GM18498 (cell line): ENCODE results near the gene OSR1.
A peak's percentile ranks its signal among the peaks of the same experiment; 100 is the strongest.

Experiments used
- ATAC-seq: cut with Tn5 transposase; IDR thresholded peaks from one replicate; pipeline ENCODE4 v1.9.1; 2021; ENCODE audit warnings: mild to moderate bottlenecking, moderate library complexity; ENCODE audit not compliant: unreplicated experiment

Gene OSR1

DNA sequence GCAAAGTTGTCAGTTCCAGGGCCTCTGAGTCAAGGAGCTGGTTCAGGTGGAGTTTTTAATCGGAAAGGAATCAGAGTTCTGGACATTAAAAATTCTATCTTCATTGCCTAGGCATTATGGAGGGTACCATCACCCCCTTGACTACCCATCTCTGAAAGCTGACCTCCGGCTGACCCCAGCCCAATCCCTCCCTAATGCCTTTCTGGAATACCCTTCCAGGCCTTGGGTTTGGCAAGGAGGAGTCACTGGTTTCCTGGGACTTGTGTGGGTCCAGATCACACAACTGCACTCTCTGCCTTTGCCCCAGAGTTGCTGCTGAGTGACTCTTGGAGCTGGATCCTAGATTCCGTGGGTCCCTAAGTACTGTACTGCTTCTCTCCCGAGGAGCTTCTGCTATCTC lies 1.0 kb upstream of the OSR1 start:
- ATAC-seq: no peak

DNA sequence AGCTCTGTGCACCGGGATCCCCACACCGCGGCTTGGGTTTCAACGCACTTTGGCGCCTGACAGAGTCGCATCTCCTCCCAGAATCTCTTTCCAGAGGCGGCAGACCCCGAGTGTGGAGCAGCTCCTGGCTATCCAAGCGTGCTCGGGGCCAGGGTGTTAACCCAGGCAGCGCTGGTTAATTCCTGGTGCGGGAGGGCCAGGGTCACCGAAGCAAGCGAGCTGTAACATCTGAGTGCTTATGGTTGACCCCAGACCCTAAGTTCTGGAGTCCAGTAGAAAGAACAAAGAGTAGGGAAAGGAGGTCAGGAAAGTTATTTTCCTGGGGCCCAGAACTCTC lies 566 bp upstream of the OSR1 start:
- ATAC-seq: no peak

GRCh38 chr2:19357402-19358241 lies 801 bp downstream of the OSR1 start:
- ATAC-seq: peak; percentile 37

GRCh38 chr2:19356545-19357401 lies 1.6 kb downstream of the OSR1 start:
- no peak for ATAC-seq

DNA sequence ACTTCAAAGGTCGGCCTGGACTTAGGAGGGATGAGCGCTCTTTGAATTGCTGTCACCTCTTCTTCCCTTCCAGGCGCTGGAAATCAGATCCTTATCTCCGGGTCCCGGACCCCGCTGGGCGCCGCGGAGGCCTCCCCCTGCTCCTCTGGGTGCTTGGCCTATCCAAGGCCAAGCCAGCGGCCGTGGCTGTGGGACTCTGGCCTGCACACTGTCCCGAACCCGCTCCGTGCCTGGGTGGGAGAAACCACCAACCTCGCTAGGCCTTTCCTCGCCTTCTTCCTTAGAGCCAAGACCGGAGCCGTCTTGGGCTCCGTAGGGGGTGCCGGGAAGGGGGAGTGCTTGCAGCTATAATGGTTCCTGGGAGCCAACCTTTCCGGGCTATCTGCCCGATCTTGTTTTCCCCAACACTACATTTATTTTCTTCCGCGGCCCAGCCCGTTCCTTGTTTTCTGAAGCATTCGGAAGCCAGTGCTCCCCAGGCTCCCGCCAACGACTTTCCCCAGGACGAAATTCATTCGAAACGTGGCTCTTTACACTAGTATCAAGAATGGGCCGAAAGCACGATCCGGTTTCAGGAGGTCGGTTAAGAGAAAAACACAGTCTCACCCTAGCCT lies 2.4 kb downstream of the OSR1 start:
- ATAC-seq: no peak

- ATAC-seq: no peak
These were observed 3.0 kb downstream of the OSR1 start for GRCh38 chr2:19355416-19355821.

- no peak for ATAC-seq
These were observed 3.4 kb downstream of the OSR1 start for GRCh38 chr2:19355014-19355405.

DNA sequence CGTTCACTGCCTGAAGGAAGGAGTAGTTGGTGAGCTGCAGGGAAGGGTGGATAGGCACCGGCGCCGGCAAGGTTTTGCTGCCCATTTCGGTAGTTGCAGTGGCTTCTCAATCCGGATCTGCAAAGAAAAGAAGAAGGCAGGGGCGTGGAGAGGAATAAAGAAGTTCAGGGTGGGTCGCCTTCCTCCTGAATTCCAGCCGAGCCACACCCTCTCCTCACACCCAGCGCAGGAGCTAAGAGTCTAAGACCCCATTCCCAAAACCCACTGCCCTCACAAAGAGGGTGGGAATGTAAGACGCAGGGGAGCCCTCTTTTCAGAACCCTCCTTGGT lies 4.7 kb downstream of the OSR1 start:
- no peak for ATAC-seq

DNA sequence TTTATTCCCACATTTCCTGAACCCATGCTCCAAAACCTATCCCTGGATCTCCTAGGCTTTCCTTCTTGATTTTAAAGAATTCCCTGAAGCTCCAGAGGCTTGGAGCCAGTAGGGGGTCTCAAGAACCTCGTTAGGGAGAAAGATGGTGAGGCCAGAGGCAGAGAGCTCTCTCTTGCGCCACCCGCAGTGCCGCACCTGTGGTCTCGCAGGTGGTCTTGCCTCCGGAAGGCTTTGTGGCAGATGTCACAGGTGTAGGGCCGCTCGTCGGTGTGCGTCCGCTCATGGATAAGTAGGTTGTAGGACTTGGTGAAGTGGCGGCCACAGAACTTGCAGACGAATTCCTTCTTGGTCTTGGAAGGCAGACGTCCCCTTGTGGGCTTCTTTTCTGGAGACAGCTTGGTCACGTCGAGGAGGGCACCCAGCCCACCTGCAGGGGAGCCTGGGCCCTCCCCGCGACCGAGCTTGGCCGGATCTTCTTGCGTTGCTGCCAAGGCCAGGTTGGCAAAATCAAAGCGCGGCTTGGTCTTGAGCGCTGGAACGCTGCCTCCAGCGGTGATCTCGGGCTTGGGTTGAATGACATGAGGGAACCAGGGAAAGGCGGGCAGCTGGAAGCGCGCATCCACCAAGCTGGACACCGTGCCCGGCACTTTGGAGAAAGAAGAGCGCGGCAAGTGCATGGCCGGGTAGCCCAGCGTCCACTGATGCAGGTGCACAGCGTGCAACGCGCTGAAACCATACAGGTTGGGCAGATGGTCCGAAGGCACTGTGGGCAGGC lies 5.3 kb downstream of the OSR1 start:
- no peak for ATAC-seq

DNA sequence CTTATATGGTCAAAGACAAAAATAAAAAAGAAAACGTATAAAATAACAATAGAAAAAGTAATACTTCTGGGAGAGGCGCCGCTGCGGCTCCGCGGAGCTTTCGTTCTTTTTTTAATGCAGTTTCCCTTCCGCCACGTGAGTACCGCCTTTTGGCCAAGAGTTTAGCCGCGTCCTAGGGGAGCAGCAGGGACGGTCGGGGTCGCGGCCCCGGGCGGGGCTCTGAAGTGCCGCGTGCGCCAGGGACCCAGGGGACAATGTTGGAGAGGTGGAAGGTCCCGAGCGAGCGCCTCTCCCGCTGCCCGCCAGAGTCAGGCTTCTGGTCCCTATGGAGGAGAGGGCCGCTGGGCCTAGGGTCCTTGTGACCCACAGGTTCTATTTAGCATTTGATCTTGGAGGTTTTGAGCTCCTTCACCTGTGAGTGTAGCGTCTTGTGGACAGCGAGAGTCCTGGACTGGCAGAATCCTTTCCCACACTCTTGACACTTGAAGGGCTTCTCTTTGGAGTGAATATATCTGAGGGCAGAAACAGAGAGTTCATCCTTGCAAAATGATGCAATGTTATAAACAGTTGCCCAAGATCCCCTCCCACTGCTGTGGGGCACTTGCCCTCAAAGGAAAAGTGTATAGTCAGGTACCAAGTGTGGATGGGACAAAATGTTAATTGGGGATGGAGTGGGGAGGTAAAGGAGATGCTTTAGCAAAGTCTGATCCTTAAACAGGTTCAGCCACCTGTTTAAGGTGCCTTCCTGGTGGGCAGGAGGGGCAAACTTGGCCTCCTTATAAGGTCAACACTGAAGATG lies 6.3 kb downstream of the OSR1 start:
- ATAC-seq: no peak

DNA sequence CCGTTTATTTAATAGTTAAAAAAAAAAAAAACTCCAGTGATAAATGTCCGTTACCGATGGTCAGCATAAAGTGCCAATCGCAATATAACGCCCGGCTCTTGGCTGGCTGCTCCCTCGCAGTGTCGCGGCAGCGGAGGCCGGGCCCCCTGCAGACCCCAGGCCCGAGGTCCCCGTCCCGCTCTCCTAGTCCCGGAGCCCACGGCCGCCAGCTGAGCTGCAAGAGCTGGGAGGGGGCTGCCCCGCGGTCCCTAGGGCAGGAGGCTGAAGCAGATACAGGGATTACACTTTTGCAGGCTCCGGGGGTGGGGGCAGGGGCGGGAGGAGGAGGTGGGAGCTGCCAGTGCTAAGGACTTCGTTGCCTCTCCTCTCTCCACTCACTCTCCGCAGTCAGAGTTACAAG lies 6.9 kb downstream of the OSR1 start:
- no peak for ATAC-seq

DNA sequence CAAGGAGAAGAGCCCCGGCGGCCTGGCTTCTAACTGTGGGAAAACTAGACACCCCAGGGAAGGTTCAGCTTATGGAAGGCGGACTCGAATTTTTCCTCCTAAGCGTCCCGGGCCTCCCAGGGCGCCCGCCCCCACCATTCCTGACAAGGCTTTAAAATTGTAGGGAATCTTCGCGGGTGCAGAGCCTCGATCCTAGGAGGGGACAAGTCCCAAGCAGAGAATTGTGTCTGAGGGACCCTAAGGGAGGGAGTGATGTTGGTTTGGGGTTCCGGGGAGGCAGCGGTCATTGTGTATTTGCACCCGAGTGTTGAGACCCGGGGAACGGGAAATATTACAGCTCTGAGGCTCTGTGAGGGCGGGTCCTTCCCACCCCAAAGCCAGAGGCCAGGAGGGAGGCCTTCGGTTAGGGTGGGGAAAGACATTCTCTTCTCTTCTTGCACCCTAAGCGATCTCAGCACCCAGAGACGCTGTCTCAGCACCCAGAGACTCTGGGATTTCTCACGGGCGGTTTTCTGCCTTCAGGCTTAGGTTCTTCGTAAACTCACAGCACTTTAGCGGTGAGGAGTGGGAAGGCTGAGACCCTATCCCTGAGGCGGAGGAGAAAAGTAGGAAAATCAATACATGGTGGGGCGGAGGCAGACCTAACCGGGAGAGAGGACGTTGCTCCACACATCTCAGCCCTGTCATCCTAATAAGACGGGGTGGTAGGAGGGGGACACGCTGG lies 7.6 kb downstream of the OSR1 start:
- ATAC-seq: no peak

DNA sequence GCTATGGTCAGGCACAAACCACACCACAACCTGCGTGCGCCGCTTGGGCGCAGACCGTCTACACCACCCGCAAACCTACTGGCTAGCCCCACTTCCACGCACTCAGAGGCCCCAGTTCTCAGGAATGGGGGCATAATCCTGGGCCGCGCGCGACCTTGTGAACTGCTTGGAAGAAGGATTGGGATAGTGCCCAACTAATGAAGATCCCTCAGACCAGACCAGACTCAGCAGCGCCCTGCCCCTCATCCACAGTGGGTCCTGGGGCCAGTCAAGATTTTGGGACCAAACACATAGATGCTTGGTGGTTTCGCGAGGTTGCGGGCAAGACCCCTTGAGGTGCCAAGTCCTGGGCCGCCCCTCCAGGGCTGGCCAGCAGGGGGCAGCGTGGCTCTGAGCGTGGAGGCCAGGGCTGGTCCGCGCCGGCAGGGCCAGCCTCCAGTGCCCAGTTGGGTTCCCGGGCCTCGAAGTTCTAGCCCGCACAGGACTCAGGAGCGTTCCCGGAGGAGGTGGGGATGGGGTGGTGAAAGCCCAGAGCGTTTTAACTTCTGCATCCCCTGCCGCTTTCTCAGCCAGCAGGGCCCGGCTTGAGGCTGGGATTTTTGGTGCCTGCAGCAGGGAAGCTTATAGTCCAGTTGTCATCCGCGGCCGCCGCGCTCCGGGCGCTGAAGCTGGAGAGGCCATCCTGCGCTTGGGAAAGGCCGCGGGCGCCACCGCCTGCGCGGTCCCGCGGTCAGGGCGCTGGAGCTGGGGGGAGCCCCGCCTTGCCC lies 8.3 kb downstream of the OSR1 start:
- ATAC-seq: no peak

DNA sequence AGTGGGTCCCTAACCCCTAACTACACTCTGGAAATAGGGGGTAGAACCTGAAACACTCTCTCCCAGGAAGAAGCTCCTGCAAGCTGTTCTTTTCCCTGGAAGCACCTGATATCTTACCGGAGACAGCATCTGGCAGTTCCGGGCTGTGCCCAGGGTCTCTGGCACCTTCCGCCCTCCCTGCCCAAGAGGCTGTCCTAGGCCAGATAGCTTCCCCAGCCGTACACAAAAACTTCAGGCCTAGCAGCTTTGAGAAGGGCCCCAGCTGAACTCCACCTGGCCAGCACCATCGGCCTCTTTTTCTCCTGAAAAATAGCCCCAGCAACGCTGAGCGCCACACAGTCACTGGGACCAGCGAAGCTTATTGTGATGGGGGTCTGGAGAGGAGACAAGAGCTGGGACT lies 9.7 kb downstream of the OSR1 start:
- ATAC-seq: no peak

DNA sequence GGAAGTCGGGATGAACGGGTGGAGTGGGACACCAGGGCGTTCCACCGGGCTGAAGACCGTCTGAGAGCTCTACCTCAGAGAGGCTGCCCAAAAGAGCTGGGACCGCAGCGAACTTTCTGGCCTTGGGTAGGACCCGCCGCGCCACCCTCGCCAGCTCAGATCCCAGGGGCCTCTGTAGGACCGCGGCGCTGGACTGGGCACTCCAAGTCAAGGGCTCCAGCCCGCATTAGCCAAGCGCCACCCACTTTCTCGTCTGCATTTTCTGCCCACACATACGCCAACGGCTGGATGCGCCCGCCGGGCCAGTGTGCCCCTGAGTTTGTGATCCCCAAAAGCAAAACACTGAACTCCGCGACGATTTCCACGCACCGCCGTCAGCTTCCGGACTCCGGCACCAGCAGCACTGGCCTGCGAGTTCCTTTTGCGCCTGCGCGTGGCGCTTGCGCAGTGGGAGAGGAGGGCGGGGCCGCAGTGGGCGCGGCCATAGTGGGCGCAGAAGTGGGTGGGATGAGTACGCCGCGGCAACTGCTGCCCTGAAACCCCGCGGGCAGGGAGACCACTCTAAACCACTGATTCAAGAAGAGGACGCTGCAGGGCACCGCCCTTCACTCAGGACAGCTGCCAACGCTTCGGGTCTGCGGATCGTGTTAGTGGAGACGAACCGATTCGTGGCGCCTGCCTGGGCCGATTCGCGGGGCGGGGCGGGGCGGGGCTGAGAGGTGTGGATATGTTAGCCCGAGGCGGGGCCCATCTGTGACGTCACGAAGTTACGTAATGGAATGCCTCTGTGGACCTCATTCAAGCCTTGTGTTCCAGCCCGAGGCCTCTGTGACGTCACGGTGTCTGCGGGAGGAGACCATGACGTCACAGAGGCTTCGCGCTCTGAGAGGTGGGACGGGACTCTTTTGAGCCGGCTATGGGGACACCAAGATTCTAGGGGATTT lies 10.5 kb downstream of the OSR1 start:
- peak; percentile 93 for ATAC-seq

DNA sequence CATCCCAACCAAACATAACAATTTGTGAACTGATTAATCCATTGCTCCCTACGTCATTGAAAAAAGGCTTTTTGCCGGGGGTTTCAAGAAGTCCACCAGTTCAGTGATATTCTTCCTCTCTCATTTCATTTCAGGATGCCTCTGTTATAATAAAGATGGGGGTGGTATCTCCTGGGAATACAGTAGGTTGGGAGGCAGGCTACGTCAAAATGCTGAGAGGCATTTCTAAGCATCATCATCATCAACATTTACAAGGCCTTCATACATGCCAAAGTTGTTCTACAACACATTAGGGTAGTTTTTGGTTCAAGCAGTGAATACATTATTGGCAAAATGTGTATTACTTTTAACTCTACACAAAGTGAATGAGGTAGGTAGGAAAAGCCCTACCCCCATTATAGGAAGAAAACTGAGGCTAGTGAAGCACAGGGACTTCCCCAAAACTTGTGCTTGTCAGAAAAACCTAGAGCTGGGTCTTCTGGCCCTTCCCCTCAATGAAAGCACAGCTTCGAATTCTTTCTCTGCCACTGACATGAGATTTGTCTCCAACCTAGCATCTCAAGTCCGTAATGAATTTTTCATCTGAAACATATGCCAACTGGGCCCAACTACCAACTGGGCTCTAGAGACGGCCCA lies 11.3 kb downstream of the OSR1 start:
- ATAC-seq: peak; percentile 8

- no peak for ATAC-seq
These were observed 20.7 kb downstream of the OSR1 start for GRCh38 chr2:19337742-19338141.
